Measurements from ENCODE around the gene RGS19.

RGS19 gene

GRCh38 chr20:64095455-64095854 is 16.1 kb upstream of the RGS19 start:
- Histone ChIP-seq H3K27ac (no peak overlapping the region), H3K79me2 (ENCODE audit: insufficient read depth, low read depth) (no peaks in the 10 kb centered on the region), H2AFZ (ENCODE audit: low read depth) (no peak overlapping the region), H3K4me1 (ENCODE audit: low read depth, poor library complexity, severe bottlenecking) (no peaks in the 10 kb centered on the region), H4K20me1 (ENCODE audit: insufficient read depth) (no peaks in the 10 kb centered on the region), H3K27me3 (ENCODE audit: insufficient read depth, low read depth) (peaks cover 57% of the 10 kb centered on the region), H3K36me3 (ENCODE audit: insufficient read depth) (no peaks in the 10 kb centered on the region), H3K9ac (no peak overlapping the region), H3K4me2 (no peak overlapping the region), H3K4me3 (IDR thresholded peaks at IDR 0.05; ENCODE audit: insufficient read depth, low read depth, low read length) (no peak overlapping the region)
- TF ChIP-seq CTCF (conservative IDR thresholded peaks at IDR 0.05; ENCODE audit: low read depth, low read length): no peak

GRCh38 chr20:64093013-64093503 is 13.7 kb upstream of the RGS19 start:
- Histone ChIP-seq H3K4me2 (no peak overlapping the region), H3K4me1 (ENCODE audit: low read depth, poor library complexity, severe bottlenecking) (no peaks in the 10 kb centered on the region), H3K4me3 (IDR thresholded peaks at IDR 0.05; ENCODE audit: insufficient read depth, low read depth, low read length) (no peak overlapping the region), H3K27ac (no peak overlapping the region), H2AFZ (ENCODE audit: low read depth) (no peak overlapping the region), H3K27me3 (ENCODE audit: insufficient read depth, low read depth) (peaks cover 56% of the 10 kb centered on the region), H3K79me2 (ENCODE audit: insufficient read depth, low read depth) (no peaks in the 10 kb centered on the region), H3K9ac (no peak overlapping the region), H3K36me3 (ENCODE audit: insufficient read depth) (no peaks in the 10 kb centered on the region), H4K20me1 (ENCODE audit: insufficient read depth) (no peaks in the 10 kb centered on the region)
- no peak for TF ChIP-seq CTCF (conservative IDR thresholded peaks at IDR 0.05; ENCODE audit: low read depth, low read length)

GRCh38 chr20:64092258-64093012 is 13.1 kb upstream of the RGS19 start:
- Histone ChIP-seq H3K27me3 (ENCODE audit: insufficient read depth, low read depth) (peaks cover 56% of the 10 kb centered on the region), H3K4me1 (ENCODE audit: low read depth, poor library complexity, severe bottlenecking) (no peaks in the 10 kb centered on the region), H2AFZ (ENCODE audit: low read depth) (no peak overlapping the region), H4K20me1 (ENCODE audit: insufficient read depth) (no peaks in the 10 kb centered on the region), H3K9ac (no peak overlapping the region), H3K4me3 (IDR thresholded peaks at IDR 0.05; ENCODE audit: insufficient read depth, low read depth, low read length) (no peak overlapping the region), H3K79me2 (ENCODE audit: insufficient read depth, low read depth) (no peaks in the 10 kb centered on the region), H3K36me3 (ENCODE audit: insufficient read depth) (no peaks in the 10 kb centered on the region), H3K4me2 (no peak overlapping the region), H3K27ac (no peak overlapping the region)
- no peak for TF ChIP-seq CTCF (conservative IDR thresholded peaks at IDR 0.05; ENCODE audit: low read depth, low read length)

GRCh38 chr20:64091770-64092169 is 12.5 kb upstream of the RGS19 start:
- H4K20me1 ChIP-seq (ENCODE audit: insufficient read depth): no peaks in the 10 kb centered on the region
- no peak overlapping the region for H3K27ac ChIP-seq
- no peak for TF ChIP-seq CTCF (conservative IDR thresholded peaks at IDR 0.05; ENCODE audit: low read depth, low read length)
- no peaks in the 10 kb centered on the region for H3K4me1 ChIP-seq (ENCODE audit: low read depth, poor library complexity, severe bottlenecking)
- no peak overlapping the region for H3K9ac ChIP-seq
- H2AFZ ChIP-seq (ENCODE audit: low read depth): no peak overlapping the region
- no peaks in the 10 kb centered on the region for H3K79me2 ChIP-seq (ENCODE audit: insufficient read depth, low read depth)
- no peak overlapping the region for H3K4me3 ChIP-seq (IDR thresholded peaks at IDR 0.05; ENCODE audit: insufficient read depth, low read depth, low read length)
- no peaks in the 10 kb centered on the region for H3K36me3 ChIP-seq (ENCODE audit: insufficient read depth)
- peaks cover 53% of the 10 kb centered on the region for H3K27me3 ChIP-seq (ENCODE audit: insufficient read depth, low read depth)
- H3K4me2 ChIP-seq: no peak overlapping the region

Measured in KMS-11 (cell line).